DOHH2 (cell line): ENCODE data around the gene PDE2A.

Experiments
- H3F3A ChIP-seq: fragments of 200-600 bp; sonication (generic), shearing (Covaris generic); 2 replicates; pipeline ENCODE4 v1.6.0; 2016; ENCODE audit warnings: antibody characterized with exemption, mild to moderate bottlenecking; ENCODE audit not compliant: control insufficient read depth, insufficient read depth
- H3K27ac ChIP-seq: fragments of 200-600 bp; sonication (generic); 2 replicates; pipeline ENCODE4 v1.5.1; 2014; ENCODE audit warnings: low read depth, mild to moderate bottlenecking, low read length, moderate library complexity
- H3K27me3 ChIP-seq: fragments of 200-600 bp; sonication (generic); 2 replicates; pipeline ENCODE4 v1.6.1; 2014; ENCODE audit warnings: mild to moderate bottlenecking, low read length, mixed read lengths; ENCODE audit not compliant: control insufficient read depth
- H3K36me3 ChIP-seq: fragments of 200-600 bp; sonication (generic); 2 replicates; pipeline ENCODE4 v1.6.1; 2014; ENCODE audit warnings: mild to moderate bottlenecking, low read length, moderate library complexity, mixed read lengths; ENCODE audit not compliant: control insufficient read depth
- H3K4me1 ChIP-seq: fragments of 200-600 bp; sonication (generic); 2 replicates; pipeline ENCODE4 v1.6.1; 2014; ENCODE audit warnings: mild to moderate bottlenecking, low read length, mixed read lengths; ENCODE audit not compliant: control insufficient read depth
- H3K4me2 ChIP-seq: fragments of 200-600 bp; sonication (generic); 2 replicates; pipeline ENCODE4 v1.6.0; 2014; ENCODE audit warnings: mild to moderate bottlenecking, low read length, moderate library complexity
- H3K4me3 ChIP-seq: fragments of 200-600 bp; sonication (generic); 2 replicates; pipeline ENCODE4 v1.5.1; 2014; ENCODE audit warnings: mild to moderate bottlenecking, low read length, mixed read lengths
- H3K79me2 ChIP-seq: fragments of 200-600 bp; sonication (generic); 2 replicates; pipeline ENCODE4 v1.6.1; 2014; ENCODE audit warnings: mild to moderate bottlenecking, low read length, mixed read lengths; ENCODE audit not compliant: control insufficient read depth
- H3K9me2 ChIP-seq: fragments of 200-600 bp; sonication (generic); replicated peaks from 2 replicates; pipeline ENCODE4 v1.6.1; 2014; ENCODE audit warnings: mild to moderate bottlenecking, low read length, mixed read lengths; ENCODE audit not compliant: control insufficient read depth
- H3K9me3 ChIP-seq: fragments of 200-600 bp; sonication (generic); 2 replicates; pipeline ENCODE4 v1.6.1; 2014; ENCODE audit warnings: antibody characterized with exemption, low read length, mixed read lengths; ENCODE audit not compliant: control insufficient read depth, insufficient read depth
- H4K20me1 ChIP-seq: fragments of 200-600 bp; sonication (generic); 2 replicates; pipeline ENCODE4 v1.6.0; 2014; ENCODE audit warnings: low read depth, mild to moderate bottlenecking, antibody characterized with exemption, low read length, moderate library complexity; ENCODE audit not compliant: control insufficient read depth, insufficient read depth
- EZH2phosphoT487 ChIP-seq: fragments of 200-600 bp; sonication (generic); IDR thresholded peaks from 2 replicates; pipeline ENCODE4 v1.6.1; 2017; ENCODE audit warnings: borderline replicate concordance, mild to moderate bottlenecking, antibody characterized with exemption, low read length, moderate library complexity, mixed read lengths
- TF ChIP-seq, protein P1 (sequence below): fragments of 200-600 bp; sonication (generic); IDR thresholded peaks from one replicate; pipeline ENCODE4 v1.5.1; 2014; ENCODE audit warnings: antibody characterized with exemption, mild to moderate bottlenecking, low read depth, low read length; ENCODE audit not compliant: poor library complexity, severe bottlenecking

Gene PDE2A

DNA sequence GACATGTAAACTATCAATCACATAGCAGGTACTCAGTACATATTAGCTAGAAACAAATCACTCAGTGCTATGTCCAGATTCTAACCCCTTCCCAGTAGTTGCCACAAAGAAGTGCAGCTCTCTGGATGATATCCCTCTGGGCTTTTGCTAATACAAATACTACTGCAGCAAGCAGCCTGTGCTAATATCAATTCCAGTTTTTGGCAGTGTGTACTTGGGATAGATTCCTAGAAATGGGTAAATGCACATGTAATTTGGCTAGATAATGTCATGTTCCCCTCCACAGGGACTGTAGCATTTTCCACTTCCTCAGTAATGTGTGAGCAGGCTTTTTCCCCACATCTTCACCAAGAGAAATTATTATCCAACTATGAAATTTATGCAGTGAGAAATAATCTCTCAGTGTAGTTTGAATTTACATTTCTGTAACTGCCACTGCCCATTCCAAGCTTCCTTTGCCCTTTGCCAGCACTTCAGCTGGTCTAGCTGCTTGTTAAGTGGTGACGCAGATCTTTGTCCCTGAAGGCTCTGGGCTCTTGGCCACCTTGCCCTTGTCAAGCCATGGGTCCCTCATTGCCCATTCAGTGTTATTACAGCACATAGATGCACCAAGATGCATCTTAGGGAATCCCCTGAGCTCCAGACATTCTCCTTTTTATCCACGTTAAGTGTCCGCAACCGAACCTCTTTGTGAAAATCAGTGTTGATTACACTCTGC is 132.8 kb downstream of the PDE2A start:
- no peak for TF ChIP-seq EZH2phosphoT487
- TF ChIP-seq, protein P1, sequence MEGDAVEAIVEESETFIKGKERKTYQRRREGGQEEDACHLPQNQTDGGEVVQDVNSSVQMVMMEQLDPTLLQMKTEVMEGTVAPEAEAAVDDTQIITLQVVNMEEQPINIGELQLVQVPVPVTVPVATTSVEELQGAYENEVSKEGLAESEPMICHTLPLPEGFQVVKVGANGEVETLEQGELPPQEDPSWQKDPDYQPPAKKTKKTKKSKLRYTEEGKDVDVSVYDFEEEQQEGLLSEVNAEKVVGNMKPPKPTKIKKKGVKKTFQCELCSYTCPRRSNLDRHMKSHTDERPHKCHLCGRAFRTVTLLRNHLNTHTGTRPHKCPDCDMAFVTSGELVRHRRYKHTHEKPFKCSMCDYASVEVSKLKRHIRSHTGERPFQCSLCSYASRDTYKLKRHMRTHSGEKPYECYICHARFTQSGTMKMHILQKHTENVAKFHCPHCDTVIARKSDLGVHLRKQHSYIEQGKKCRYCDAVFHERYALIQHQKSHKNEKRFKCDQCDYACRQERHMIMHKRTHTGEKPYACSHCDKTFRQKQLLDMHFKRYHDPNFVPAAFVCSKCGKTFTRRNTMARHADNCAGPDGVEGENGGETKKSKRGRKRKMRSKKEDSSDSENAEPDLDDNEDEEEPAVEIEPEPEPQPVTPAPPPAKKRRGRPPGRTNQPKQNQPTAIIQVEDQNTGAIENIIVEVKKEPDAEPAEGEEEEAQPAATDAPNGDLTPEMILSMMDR = no peak
- Histone ChIP-seq H3K27me3 (peaks cover 13% of the 10 kb centered on the region), H3K36me3 (no peaks in the 10 kb centered on the region), H3K79me2 (no peaks in the 10 kb centered on the region), H3K27ac (no peak overlapping the region), H3K4me3 (no peak overlapping the region), H3K4me2 (no peak overlapping the region), H3F3A (no peaks in the 10 kb centered on the region), H3K9me2 (no peaks in the 10 kb centered on the region), H3K9me3 (no peaks in the 10 kb centered on the region), H4K20me1 (no peaks in the 10 kb centered on the region), H3K4me1 (no peaks in the 10 kb centered on the region)

DNA sequence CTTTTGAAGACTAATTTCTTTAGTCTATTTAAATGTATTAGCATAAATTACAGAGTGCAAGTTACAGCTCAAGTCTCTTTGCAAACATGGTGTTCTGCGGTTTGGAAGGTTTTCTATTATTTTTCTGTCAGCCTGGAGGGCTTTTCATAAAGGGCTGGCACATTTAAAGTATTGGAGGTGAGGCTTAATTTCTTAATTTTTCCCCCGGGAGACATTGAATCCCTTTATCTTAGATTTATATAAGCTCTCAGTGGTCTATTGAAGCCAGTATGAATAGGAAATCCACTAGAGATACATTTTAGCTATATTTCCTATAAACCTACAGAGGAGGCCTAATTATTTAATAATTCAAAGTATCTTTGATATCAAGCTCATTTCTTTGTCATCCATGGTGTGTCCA is 137.2 kb downstream of the PDE2A start:
- no peaks in the 10 kb centered on the region for H3K9me3 ChIP-seq
- H3K36me3 ChIP-seq = no peaks in the 10 kb centered on the region
- H3K4me1 ChIP-seq = no peaks in the 10 kb centered on the region
- no peak overlapping the region for H3K4me3 ChIP-seq
- H3F3A ChIP-seq = no peaks in the 10 kb centered on the region
- H3K79me2 ChIP-seq = no peaks in the 10 kb centered on the region
- H3K9me2 ChIP-seq = no peaks in the 10 kb centered on the region
- no peak overlapping the region for H3K27ac ChIP-seq
- no peak overlapping the region for H3K4me2 ChIP-seq
- no peak for TF ChIP-seq EZH2phosphoT487
- TF ChIP-seq, protein P1 = no peak
- no peaks in the 10 kb centered on the region for H4K20me1 ChIP-seq
- peaks cover 16% of the 10 kb centered on the region for H3K27me3 ChIP-seq

DNA sequence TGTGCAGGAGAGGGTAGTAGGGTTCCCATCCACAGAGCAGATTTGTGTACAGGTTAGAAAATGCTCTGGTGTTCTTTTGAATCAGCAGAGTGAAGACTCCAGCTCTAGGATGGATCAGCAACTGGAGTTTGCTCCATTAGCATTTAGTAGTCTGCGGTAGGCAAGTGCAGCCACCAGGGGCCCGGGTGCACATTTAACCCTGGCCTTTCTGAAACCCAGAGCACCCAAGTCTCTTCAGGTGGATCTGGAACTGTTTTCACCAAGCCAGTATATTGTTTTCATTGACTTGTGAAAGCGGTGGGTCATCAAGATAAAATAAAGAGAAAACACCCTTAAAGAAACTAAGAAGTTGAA is 139.1 kb downstream of the PDE2A start:
- H3K36me3 ChIP-seq = no peaks in the 10 kb centered on the region
- no peak overlapping the region for H3K4me2 ChIP-seq
- no peaks in the 10 kb centered on the region for H4K20me1 ChIP-seq
- H3F3A ChIP-seq = no peaks in the 10 kb centered on the region
- peaks cover 11% of the 10 kb centered on the region for H3K27me3 ChIP-seq
- no peaks in the 10 kb centered on the region for H3K9me2 ChIP-seq
- H3K4me1 ChIP-seq = no peaks in the 10 kb centered on the region
- H3K27ac ChIP-seq = no peak overlapping the region
- H3K9me3 ChIP-seq = no peaks in the 10 kb centered on the region
- no peaks in the 10 kb centered on the region for H3K79me2 ChIP-seq
- no peak overlapping the region for H3K4me3 ChIP-seq
- TF ChIP-seq, protein P1 = no peak
- no peak for TF ChIP-seq EZH2phosphoT487
